ENCODE results near the gene COASY. TPM values are rescaled to one million over a fixed set of nuclear protein-coding genes. Genes with fewer than 3 reads are reported as not detected.
A peak's percentile ranks its signal among the peaks of the same experiment; 100 is the strongest.
"Not testable (repeated sequence)": the region's sequence is repeated elsewhere in the genome, so short reads cannot be mapped to it uniquely, and the experiment has no call there.

The COASY gene
- total RNA-seq, 4 donors from 2014 or later: 46.4 to 91.7 (median 57.6) TPM

- intact Hi-C loops (cut with DNase I; ENCODE audit: low total_unique reads) (loop anchor here (10.0 kb wide), 1 partner anchor 76 kb away; the partner anchor contains the start of genes CCR10 and CNTNAP1), in situ Hi-C loops (cut with MboI; ENCODE audit: low pct_ligation_motif_present in 1 of 4, low pct_unique_long_range_greater_than_20kb in 1 of 4, low sequenced_read_pairs in 3 of 4) (loop anchor here in 1 of 4 donors (10.0 kb wide), 1 partner anchor 76 kb away; the partner anchor contains the start of genes CCR10 and CNTNAP1)
- Histone ChIP-seq H3K4me1 (peaks cover 20 to 37% (median 31%) of the 10 kb centered on the region in 4 donors), H3K4me3 (peak within 1 kb of the TSS; percentile 57 to 83 (median 80)), H3K27ac (peak within 1 kb of the TSS; percentile 91 to 97 (median 92)), H3K9me3 (no peaks in the 10 kb centered on the region), H3K36me3 (peaks cover 0 to 10% (median 4%) of the 10 kb centered on the region in 4 donors), H3K27me3 (no peaks in the 10 kb centered on the region)
- TF ChIP-seq POLR2A (IDR thresholded peaks at IDR 0.05): peak; percentile 93
- peak in 4 of 5 experiments; percentile 38 to 55 (median 40) for TF ChIP-seq CTCF (IDR thresholded peaks at IDR 0.05)
- no peak for TF ChIP-seq EP300 (IDR thresholded peaks at IDR 0.05; ENCODE audit: low read depth)
- TF ChIP-seq POLR2AphosphoS5 (IDR thresholded peaks at IDR 0.05): peak; percentile 90 to 97 (median 91)
- 0% methylated on average over 29 of the region's 66 CpGs; no CpG with 5 or more reads in 1 of the 2 donors for WGBS, 2 donors (ENCODE audit: low coverage in 1 of 2)
- peak; percentile 99 for DNase-seq
These were observed 47.4 kb downstream of the COASY start, which contains the start of the genes RETREG3 and TUBG1 for GRCh38 chr17:42609182-42609813. Gene RETREG3 (minus strand): TSS chr17:42609374. CDS start chr17:42609324, 50 bp downstream. Gene TUBG1 (plus strand): TSS chr17:42609683. CDS start chr17:42609738, 55 bp downstream.

GRCh38 chr17:42609814-42610801, 48.2 kb downstream of the COASY start:
- Histone ChIP-seq H3K4me3 (peak overlapping the region; percentile 48 to 83 (median 68)), H3K27ac (peak overlapping the region; percentile 90 to 97 (median 92)), H3K36me3 (peaks cover 0 to 16% (median 5%) of the 10 kb centered on the region in 4 donors), H3K4me1 (peaks cover 20 to 37% (median 31%) of the 10 kb centered on the region in 4 donors)
- in situ Hi-C loops (cut with MboI; ENCODE audit: low pct_ligation_motif_present in 1 of 4, low pct_unique_long_range_greater_than_20kb in 1 of 4, low sequenced_read_pairs in 3 of 4): loop anchor here in 1 of 4 donors (10.0 kb wide), 1 partner anchor 75 kb away; the partner anchor contains the start of genes CCR10 and CNTNAP1
- H3K9me3 ChIP-seq, H3K27me3 ChIP-seq: not testable (repeated sequence)
- peak; percentile 16 for DNase-seq
- intact Hi-C loops (cut with DNase I; ENCODE audit: low total_unique reads): loop anchor here (10.0 kb wide), 1 partner anchor 75 kb away; the partner anchor contains the start of genes CCR10 and CNTNAP1
- WGBS, 2 donors (ENCODE audit: low coverage in 1 of 2): 10 to 18% methylated on average over 5 to 36 of the region's 42 CpGs

- Histone ChIP-seq H3K9me3 (no peaks in the 10 kb centered on the region), H3K27ac (no peak overlapping the region), H3K4me1 (peaks cover 12 to 25% (median 19%) of the 10 kb centered on the region in 4 donors), H3K27me3 (no peaks in the 10 kb centered on the region), H3K4me3 (no peak overlapping the region), H3K36me3 (peaks cover 0 to 20% (median 5%) of the 10 kb centered on the region in 4 donors)
- in situ Hi-C loops (cut with MboI; ENCODE audit: low pct_ligation_motif_present in 1 of 4, low pct_unique_long_range_greater_than_20kb in 1 of 4, low sequenced_read_pairs in 3 of 4): no loop called here
- WGBS, 2 donors (ENCODE audit: low coverage in 1 of 2): 100% methylated on average over 2 to 4 of the region's 4 CpGs
- intact Hi-C loops (cut with DNase I; ENCODE audit: low total_unique reads): no loop called here
- no peak for TF ChIP-seq POLR2A (IDR thresholded peaks at IDR 0.05)
- TF ChIP-seq CTCF (IDR thresholded peaks at IDR 0.05): no peak
- no peak for TF ChIP-seq POLR2AphosphoS5 (IDR thresholded peaks at IDR 0.05)
- TF ChIP-seq EP300 (IDR thresholded peaks at IDR 0.05; ENCODE audit: low read depth): no peak
- no peak for DNase-seq
These were observed 50.1 kb downstream of the COASY start for GRCh38 chr17:42612013-42612412.

GRCh38 chr17:42613699-42614295, 51.8 kb downstream of the COASY start:
- no peak for DNase-seq
- no peak overlapping the region for H3K4me3 ChIP-seq
- in situ Hi-C loops (cut with MboI; ENCODE audit: low pct_ligation_motif_present in 1 of 4, low pct_unique_long_range_greater_than_20kb in 1 of 4, low sequenced_read_pairs in 3 of 4) (no loop called here), intact Hi-C loops (cut with DNase I; ENCODE audit: low total_unique reads) (no loop called here)
- H3K9me3 ChIP-seq: no peaks in the 10 kb centered on the region
- H3K27ac ChIP-seq: no peak overlapping the region
- WGBS, 2 donors (ENCODE audit: low coverage in 1 of 2): 84 to 96% methylated on average over 5 to 16 of the region's 17 CpGs
- TF ChIP-seq POLR2A (IDR thresholded peaks at IDR 0.05): no peak
- H3K27me3 ChIP-seq: no peaks in the 10 kb centered on the region
- peaks cover 0 to 20% (median 5%) of the 10 kb centered on the region in 4 donors for H3K36me3 ChIP-seq
- peaks cover 4 to 18% (median 6%) of the 10 kb centered on the region in 4 donors for H3K4me1 ChIP-seq

Other genes starting within 250 kb of the COASY start
- 100 to 1,000 TPM; 110 to 156 (median 130) TPM for gene STAT3, start 173.7 kb upstream of the COASY start, total RNA-seq
- 100 to 1,000 TPM in 1 of 4 donors, 10 to 100 TPM in 3; 53.7 to 135 (median 69.2) TPM for gene CAVIN1, start 138.9 kb upstream of the COASY start, total RNA-seq
- 100 to 1,000 TPM in 2 of 4 donors, 10 to 100 TPM in 2; 91.8 to 313 (median 115) TPM for gene ATP6V0A1, start 103.3 kb upstream of the COASY start, total RNA-seq
- 10 to 100 TPM; 35.4 to 95.7 (median 66.2) TPM for gene NAGLU, start 25.9 kb upstream of the COASY start, total RNA-seq
- 1 to 10 TPM in 1 of 4 donors, under 1 TPM in 2, not detected in 1; 0.41 to 2.2 (median 0.95) TPM for gene HSD17B1, start 9.2 kb upstream of the COASY start, total RNA-seq
- 100 to 1,000 TPM in 3 of 4 donors, 10 to 100 TPM in 1; 81.3 to 191 (median 143) TPM for gene MLX, start 5.0 kb downstream of the COASY start, total RNA-seq
- gene PSMC3IP, start 15.6 kb downstream of the COASY start, total RNA-seq: 1 to 10 TPM in 2 of 4 donors, under 1 TPM in 1, not detected in 1; 0.96 to 2.6 (median 1.3) TPM
- 10 to 100 TPM; 47.2 to 71.8 (median 59.0) TPM for gene RETREG3, start 47.2 kb downstream of the COASY start, total RNA-seq
- 10 to 100 TPM in 2 of 4 donors, 1 to 10 TPM in 2; 6.0 to 27.7 (median 14.3) TPM for gene TUBG1, start 47.5 kb downstream of the COASY start, total RNA-seq
- gene TUBG2, start 97.1 kb downstream of the COASY start, total RNA-seq: 10 to 100 TPM in 3 of 4 donors, 1 to 10 TPM in 1; 9.6 to 53.1 (median 26.7) TPM
- gene PLEKHH3, start 114.8 kb downstream of the COASY start, total RNA-seq: 10 to 100 TPM in 2 of 4 donors, 1 to 10 TPM in 2; 5.8 to 29.9 (median 9.9) TPM
- gene CCR10, start 119.7 kb downstream of the COASY start, total RNA-seq: 1 to 10 TPM in 1 of 4 donors, under 1 TPM in 1, not detected in 2; 0.82 to 3.5 TPM
- gene CNTNAP1, start 120.4 kb downstream of the COASY start, total RNA-seq: 10 to 100 TPM in 2 of 4 donors, 1 to 10 TPM in 2; 3.7 to 43.8 (median 10.1) TPM
- gene EZH1, start 182.9 kb downstream of the COASY start, total RNA-seq: 100 to 1,000 TPM in 1 of 4 donors, 10 to 100 TPM in 3; 30.4 to 159 (median 43.4) TPM
- 10 to 100 TPM in 2 of 4 donors, 1 to 10 TPM in 2; 6.1 to 88.0 (median 23.4) TPM for gene RAMP2, start 199.1 kb downstream of the COASY start, total RNA-seq
- gene VPS25, start 211.3 kb downstream of the COASY start, total RNA-seq: 100 to 1,000 TPM in 1 of 4 donors, 10 to 100 TPM in 3; 58.3 to 111 (median 79.7) TPM
- gene WNK4, start 218.5 kb downstream of the COASY start, total RNA-seq: 10 to 100 TPM; 17.9 to 87.6 (median 40.9) TPM
- gene COA3, start 236.6 kb downstream of the COASY start, total RNA-seq: 100 to 1,000 TPM; 128 to 400 (median 171) TPM
- 1 to 10 TPM in 1 of 4 donors, under 1 TPM in 1, not detected in 2; 0.48 to 1.5 TPM for gene CNTD1, start 236.7 kb downstream of the COASY start, total RNA-seq

Measured in transverse colon (tissue), 4 donors.